GM21423 (cell line): Measurements from ENCODE around the gene FPGS.

Source experiments
- ATAC-seq: cut with Tn5 transposase; IDR thresholded peaks from one replicate; pipeline ENCODE4 v1.9.1; 2021; ENCODE audit warnings: mild to moderate bottlenecking, moderate library complexity; ENCODE audit not compliant: unreplicated experiment

The FPGS gene

DNA sequence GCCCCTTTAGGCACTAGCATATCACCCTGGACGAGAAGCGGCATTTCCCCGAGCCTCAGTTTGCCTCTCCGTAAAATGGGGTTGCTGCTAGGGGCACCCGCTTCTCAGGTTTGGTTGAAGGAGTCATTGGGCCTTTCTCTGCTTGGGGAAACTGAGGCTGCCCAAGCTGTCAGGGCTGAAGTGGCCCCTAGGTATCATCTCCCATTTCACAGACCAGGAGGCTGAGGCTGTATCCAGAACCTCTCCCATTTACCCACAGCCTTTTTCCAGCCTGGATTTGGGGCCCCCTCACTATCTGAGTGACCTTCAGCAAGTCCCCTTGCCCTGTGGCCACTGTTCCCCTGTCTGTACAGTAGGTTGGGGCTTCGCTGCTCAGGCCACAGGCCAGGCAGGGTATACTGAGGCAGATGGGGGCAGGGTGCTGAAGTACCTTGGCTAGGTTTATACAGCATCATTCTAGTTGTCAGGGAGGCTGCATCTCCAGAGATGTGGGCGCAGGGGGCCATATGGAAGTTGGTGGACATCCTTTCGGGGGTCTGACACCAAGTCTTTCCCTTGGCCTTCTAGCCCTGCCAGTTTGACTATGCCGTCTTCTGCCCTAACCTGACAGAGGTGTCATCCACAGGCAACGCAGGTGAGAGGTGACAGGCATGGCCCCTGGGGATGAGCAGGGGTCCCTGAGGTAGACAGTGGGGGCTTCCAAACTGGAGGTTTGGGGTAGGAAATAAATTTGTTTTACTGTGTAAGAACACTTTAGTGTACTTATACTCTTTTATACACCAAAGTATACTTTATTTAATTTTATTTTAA is 7.9 kb downstream of the FPGS start:
- no peak for ATAC-seq

DNA sequence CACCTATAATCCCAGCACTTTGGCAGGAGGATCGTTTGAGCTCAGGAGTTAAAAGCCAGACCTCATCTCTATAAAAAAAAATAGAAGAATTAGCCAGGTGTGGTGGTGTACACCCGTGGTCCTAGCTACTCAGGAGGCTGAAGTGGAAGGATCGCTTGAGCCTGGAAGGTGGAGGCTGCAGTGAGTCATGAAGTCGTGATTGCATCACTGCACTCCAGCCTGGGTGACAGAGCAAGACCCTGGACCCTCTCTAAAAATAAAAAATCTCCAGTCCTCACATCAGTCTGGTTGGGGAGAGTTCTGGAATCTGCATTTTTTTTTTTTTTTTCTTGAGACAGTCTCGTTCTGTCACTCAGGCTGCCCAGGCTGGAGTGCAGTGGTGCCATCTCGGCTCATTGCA is 9.3 kb downstream of the FPGS start:
- ATAC-seq, result no peak

DNA sequence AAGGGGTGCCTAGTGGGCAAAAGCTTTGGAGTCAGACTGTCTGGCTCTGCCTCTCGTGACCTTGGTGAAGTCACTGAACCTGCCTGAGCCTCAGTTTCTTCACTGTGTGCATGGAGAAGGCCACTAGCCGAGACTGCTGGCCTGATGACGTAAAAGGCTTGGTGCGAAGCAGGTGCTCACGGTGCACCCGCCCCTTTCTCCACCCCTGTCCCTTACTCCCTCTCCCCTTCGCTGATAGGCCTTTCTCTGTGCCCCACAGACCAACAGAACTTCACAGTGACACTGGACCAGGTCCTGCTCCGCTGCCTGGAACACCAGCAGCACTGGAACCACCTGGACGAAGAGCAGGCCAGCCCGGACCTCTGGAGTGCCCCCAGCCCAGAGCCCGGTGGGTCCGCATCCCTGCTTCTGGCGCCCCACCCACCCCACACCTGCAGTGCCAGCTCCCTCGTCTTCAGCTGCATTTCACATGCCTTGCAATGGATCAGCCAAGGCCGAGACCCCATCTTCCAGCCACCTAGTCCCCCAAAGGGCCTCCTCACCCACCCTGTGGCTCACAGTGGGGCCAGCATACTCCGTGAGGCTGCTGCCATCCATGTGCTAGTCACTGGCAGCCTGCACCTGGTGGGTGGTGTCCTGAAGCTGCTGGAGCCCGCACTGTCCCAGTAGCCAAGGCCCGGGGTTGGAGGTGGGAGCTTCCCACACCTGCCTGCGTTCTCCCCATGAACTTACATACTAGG is 10.4 kb downstream of the FPGS start:
- no peak for ATAC-seq

DNA sequence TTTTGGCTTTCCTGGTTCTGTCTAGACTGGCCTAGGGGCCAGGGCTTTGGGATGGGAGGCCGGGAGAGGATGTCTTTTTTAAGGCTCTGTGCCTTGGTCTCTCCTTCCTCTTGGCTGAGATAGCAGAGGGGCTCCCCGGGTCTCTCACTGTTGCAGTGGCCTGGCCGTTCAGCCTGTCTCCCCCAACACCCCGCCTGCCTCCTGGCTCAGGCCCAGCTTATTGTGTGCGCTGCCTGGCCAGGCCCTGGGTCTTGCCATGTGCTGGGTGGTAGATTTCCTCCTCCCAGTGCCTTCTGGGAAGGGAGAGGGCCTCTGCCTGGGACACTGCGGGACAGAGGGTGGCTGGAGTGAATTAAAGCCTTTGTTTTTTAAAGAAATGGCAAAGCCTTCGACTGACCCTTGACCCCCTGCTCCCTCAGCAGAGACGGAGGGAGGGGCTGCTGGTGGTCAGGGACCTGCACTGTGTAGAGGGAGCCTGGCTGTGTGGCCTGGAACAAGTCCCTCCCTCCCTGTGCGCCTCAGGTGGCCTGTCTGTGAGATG is 11.1 kb downstream of the FPGS start:
- ATAC-seq, result no peak

GRCh38 chr9:127814619-127815511 is 12.2 kb downstream of the FPGS start:
- ATAC-seq, result no peak

DNA sequence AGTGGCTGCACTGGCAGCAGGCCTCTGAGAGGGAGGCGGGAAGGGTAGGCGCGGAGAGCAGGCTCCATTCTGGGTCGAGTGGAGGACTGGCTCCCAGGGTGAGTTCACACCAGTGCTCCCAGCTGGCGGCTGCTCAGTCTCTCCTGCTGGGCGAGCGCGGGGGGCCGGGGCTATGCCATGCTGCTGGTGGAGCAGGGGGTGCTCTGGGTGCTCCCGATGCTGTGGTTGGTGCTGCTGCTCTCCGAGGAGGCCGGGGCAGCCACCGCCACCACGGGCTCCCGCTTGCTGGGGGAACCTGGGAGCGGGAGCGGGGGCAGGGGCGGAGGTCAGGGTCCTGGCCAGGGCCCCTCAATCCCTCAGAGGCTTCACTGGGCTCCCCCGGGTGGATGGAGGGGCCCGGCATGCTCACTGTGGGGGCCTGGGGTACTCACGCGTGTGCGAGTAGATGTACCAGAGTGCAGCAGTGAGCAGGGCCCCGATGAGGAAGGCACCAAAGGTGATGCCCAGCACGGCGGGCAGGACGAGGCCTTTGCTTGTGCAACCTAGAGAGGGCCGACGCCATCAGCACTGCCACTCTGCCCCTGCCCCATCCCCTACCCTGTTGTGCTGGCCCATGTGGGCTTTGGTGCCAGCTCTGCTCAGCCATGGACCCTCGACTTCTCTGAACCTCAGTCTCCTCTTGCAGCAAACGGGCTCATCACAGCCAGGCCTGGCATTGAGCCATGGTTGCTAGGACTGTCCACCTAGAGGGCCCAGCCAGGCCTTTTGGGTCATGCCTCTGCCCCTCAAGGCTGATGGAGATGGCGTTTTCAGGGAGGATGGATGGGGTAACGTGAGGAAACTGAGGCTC is 13.1 kb downstream of the FPGS start:
- no peak for ATAC-seq

DNA sequence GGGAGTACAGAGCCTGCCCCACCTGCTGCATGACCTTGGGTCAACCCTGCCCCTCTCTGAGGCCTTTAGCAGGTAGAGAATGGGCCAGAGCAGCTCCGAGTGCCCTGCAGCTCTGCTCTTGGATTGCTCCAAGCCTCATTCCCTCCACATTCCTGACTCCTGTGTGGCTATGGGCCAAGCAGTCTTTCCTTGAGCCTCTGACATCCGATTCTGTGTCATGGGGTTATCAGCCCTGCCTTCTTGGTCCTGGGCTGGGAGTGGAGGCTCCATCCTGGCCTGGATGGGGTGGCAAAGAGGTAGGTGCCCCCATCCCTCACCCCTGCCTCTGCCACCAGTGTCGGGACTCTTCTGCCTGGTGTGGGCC is 13.7 kb downstream of the FPGS start:
- ATAC-seq, result no peak

GRCh38 chr9:127816728-127817127 is 14.0 kb downstream of the FPGS start:
- ATAC-seq, result no peak

GRCh38 chr9:127817881-127818434 is 15.3 kb downstream of the FPGS start:
- ATAC-seq, result no peak

DNA sequence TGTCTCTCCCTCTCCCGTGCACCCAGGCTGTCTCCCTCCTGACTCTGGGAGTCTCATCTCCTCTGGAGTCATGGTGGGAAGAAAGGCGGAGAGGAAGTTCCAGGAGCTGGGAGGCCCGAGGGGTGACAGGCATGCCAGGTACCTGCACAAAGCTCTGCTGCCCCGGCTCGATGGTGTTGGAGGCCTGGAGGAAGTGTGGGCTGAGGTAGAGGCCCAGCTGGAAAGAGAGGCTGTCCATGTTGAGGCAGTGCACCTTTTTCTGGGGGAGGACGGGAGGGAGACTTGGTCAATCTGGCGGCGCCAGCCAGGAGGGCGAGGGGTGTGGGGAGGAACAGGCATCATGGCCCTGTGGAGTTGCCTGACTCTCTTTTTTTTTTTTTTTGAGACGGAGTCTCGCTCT is 15.9 kb downstream of the FPGS start:
- no peak for ATAC-seq

GRCh38 chr9:127822108-127822507 is 19.4 kb downstream of the FPGS start:
- ATAC-seq, result no peak

- ATAC-seq, result no peak
Observed at GRCh38 chr9:127825319-127826051, 22.8 kb downstream of the FPGS start.

GRCh38 chr9:127826253-127826913 is 23.7 kb downstream of the FPGS start:
- no peak for ATAC-seq

- no peak for ATAC-seq
Observed at GRCh38 chr9:127828262-127829031, 25.8 kb downstream of the FPGS start.

DNA sequence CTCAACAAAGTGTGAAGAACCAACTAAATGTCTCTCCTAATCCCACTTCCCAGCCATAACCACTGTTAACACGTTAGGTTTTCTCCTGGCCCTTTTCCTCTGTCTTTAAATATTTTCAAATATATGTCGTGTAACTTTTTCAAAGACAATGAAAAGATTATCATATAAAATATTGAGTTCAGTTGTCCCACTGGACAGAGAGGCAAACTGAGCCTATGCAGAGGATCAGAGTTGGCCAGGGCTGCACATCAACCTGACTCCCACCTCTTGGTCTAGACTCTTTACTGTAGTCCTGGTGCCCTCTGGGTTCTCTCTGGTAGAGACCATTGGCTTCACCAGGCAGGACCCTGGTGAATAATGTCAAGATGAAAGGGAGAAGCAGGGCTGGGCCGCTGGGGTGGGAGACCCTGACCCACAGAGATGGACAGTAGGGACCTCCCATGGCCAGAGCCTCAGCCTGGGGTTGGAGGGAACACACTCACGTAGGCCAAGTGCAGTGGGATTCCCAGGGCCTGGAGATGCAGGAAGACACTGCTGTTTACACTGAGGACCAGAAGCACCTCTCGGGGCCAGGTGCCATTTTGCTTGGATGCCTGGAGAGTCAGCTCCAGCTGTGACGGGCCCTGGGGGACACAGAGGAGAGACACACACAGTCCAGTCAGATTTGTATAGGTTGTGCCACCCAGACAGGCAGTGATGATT is 26.7 kb downstream of the FPGS start:
- no peak for ATAC-seq

- ATAC-seq, result no peak
Observed at GRCh38 chr9:127832248-127832647, 29.6 kb downstream of the FPGS start.

- ATAC-seq, result no peak
Observed at GRCh38 chr9:127833555-127833954, 30.9 kb downstream of the FPGS start.
